SW 1271 (cell line): ENCODE results near the gene SKAP1.
"Not testable (repeated sequence)": the region's sequence is repeated elsewhere in the genome, so short reads cannot be mapped to it uniquely, and the experiment has no call there.

Experiments
- DNase-seq, 2 experiments: peaks; one replicate each; lab custom pipeline; 2025; lab: John Stamatoyannopoulos, UW

Gene SKAP1

GRCh38 chr17:48413613-48414405 is 16.2 kb downstream of the SKAP1 start:
- DNase-seq, result no peak

DNA sequence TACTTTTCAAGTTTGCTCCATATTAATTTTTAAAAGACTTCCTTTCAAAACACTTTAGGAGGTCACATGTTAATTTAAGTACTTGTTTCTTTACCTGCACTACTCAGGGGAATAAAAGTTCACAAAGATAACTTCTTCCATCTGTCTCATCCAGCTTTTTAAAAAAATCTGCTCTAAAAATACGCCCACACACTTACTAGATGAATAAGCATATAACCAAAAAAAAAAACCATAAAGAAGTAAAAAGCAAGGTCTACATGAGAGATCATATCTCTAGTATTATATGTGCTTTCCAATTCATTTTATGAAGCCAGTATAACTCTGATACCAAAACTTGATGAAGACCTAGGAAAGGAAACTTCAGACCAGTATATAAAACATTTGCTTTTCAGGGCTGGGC is 17.2 kb downstream of the SKAP1 start:
- DNase-seq, result no peak

- not testable (repeated sequence) for DNase-seq
Measured at GRCh38 chr17:48410821-48411220, 19.2 kb downstream of the SKAP1 start.

GRCh38 chr17:48409607-48410006 is 20.4 kb downstream of the SKAP1 start:
- no peak for DNase-seq

DNA sequence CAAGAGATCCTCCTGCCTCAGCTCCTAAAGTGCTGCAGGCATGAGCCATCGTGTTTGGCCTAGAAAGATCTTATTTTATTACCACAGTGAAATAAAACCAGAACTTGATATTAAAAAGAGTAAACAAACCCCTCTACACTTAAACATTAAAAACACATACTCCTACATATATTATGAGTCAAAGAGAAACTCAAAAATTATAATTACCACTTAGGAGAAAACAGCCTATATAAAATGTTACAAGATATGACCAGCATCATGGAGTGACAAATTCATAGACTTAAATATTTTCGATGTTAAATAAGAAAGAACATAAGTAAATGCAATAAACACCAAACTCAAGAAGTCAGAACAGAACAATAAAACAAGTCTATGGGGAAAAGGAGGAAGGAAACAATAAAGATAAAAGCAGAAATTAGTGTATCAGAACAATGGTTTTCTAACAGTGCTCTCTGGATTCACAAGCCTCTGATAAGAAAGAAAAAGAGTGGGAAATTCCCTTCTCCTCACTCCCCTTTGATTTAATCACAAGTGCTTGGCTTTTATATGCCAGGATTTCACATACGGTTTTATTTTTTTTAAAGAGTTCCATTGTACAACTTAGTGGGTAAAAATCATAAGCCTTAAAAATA is 23.0 kb downstream of the SKAP1 start:
- DNase-seq, result no peak

DNA sequence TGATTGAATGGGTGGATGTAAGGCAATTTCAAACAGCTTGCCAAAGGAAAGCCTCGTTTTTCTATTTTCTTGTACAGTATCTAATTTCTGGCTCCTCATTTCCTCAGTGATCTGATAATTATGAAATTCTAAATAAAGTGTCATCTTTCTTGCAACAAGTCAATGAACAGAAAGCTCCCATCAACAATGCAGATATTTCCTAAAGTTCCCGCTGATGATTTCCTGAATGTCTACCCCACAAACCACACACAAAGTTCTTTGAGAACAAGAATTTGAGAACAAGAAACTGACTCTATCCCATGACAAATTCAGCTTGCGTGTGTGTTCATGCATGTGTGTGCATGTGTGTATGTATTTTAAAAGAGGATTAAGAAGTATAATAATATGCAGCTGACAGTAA is 35.2 kb downstream of the SKAP1 start:
- DNase-seq, result no peak

GRCh38 chr17:48393283-48393682 is 36.7 kb downstream of the SKAP1 start:
- no peak for DNase-seq

DNA sequence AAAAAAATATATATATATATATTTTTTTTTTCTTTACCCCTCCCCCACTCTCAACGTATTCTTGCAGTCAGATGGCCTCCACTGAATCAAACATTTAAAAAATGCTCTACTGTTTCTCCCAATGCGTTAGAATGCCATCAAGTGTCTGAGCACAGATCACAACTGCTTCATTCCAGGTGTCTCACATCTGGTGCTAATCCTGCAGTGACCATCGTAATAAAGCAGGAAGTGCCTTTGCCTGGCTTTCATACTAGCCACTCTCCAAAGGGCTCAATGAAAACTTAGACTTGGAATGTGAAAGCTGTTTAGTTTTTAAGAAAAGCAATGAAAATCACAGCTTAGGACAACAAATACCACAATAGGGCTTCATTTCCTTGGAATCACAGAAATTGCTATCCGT is 37.2 kb downstream of the SKAP1 start:
- DNase-seq, result no peak

DNA sequence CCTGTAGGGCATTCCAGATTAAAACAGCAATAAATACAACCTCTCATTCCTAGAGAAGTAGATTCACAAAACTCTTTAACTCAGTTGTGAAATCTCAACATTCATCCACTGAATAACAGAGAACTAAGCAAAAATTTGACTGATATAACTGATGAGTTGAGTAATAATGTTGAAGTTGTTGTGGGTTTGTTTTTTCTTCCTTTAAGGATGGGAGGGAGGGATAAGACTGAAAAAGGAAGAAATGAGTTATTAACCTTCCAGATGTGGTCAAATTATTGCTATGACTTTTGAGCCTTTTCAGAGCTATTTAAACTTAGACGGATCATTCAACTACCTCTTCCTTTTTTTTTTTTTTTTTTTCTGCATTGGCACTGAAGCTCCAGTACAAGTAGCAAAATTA is 38.6 kb downstream of the SKAP1 start:
- no peak for DNase-seq

GRCh38 chr17:48389903-48390302 is 40.1 kb downstream of the SKAP1 start:
- no peak for DNase-seq

- no peak for DNase-seq
Measured at GRCh38 chr17:48388955-48389743, 40.9 kb downstream of the SKAP1 start.

- no peak for DNase-seq
Measured at GRCh38 chr17:48386826-48387225, 43.2 kb downstream of the SKAP1 start.

DNA sequence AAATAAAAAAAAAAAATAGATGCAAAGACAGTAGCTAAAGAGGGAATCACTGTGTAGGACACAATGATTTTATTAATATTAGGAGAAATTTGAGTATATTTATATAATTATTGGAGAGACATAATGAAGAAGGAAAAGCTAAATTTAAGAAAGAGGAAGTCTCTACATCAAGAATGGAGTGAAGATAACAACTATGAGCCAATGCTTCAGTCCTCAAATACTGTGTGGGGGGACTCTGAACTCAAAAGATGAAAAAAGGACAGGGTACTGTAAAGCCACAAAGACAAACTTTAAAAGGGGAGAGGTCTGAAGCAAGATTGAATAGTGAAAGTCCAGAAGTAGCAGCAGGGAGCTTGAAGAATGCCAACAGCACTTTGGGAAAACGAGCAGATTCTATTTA is 44.7 kb downstream of the SKAP1 start:
- DNase-seq, result no peak

DNA sequence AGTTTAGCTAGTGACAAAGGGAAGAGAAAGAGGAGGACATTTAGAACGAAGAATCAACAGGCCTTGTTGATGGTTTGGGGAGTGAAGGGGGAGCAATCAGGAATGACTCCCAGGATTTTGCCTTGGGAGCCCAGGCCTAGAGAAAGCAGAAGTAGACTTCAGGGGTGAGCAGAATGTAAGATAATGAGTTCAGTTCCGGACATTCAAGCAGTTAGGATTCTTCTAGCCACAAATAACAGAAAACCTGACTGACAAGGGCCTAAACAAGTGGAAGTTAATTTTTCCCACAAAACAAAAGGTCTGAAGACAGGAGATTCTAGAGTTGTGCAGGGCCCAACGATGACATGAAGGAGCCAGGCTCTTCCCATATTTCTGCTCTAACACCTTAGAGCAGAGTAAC is 45.9 kb downstream of the SKAP1 start:
- DNase-seq, result no peak

GRCh38 chr17:48382989-48383388 is 47.0 kb downstream of the SKAP1 start:
- DNase-seq, result no peak

DNA sequence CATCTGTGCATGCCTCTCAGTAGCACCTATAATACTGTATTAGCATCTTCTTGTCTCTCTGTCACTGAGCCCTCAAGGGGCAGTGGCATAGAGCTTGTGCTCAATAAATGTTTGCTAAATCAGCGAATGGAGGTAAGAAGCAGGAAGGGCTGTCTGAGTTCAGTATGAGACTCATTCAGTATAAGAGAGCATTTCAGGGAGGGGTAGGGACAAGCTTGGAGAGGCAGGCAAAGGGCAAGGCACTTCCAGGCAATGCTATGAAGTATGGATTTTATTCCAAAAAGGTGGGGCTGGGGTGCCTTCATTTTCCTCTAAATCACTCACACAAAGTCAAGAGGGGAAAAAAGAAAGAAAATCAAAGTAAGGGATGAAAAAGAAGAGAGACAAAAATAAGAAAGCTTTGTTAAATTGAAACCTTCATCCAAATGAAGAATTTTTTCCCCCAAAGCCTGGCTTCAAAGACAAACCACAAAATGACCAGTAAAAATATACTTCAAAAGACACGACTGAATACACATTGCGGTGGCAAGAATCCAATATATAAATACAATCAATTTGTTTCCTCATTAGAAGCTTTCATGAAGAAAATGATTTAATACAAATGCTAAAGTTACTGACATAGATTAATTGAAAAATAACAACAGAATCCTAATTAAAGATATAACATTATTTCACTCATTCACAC is 51.2 kb downstream of the SKAP1 start:
- no peak for DNase-seq

GRCh38 chr17:48378238-48378637 is 51.8 kb downstream of the SKAP1 start:
- DNase-seq, result no peak

DNA sequence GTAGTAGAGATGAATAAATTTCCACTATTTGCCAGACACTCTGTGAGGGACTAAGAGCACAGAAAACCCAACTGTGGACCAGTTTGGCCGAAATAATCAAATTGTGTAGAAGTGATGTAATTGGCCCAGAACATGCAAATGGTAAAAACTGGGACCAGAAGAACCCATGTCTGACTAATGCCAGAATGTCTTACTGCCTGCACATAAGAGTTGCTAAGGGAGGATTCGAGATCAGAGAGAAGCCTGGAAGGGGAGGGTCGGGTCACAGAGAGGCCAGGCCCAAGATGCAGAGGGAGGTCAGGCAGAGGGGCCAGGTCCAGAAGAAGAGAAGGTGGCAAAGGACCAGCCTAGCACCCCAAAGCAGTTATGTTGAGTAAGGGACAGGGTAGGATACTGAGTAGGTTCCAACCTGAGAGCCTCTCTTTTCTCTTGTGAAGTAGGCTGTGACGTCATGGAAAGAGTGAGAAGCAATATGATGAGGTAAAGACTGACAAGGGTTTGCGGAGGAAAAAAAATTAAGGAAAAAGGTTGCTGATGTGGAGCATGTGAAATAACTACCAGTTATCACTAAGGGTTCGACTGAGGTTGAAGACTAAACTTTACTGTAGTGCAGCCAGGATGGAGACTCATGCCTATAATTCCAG is 53.2 kb downstream of the SKAP1 start:
- DNase-seq, result no peak

DNA sequence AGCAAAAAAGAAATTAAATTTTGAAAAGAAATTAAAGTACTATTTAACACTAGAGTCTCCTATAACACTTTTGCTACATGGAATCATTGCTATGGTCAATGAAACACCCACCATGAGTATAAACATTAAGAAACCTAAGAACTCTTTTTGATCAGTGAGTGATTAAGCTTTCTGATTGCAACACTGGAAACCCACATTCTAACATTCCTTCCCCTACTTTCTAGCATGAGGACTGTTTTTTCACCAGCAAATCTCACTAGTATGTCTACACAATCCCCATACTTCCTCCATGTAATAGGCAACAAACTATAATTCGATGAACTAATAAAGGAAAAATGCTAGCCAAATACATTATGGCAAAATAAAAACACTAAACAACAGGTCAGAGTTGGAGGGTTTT is 54.7 kb downstream of the SKAP1 start:
- no peak for DNase-seq

DNA sequence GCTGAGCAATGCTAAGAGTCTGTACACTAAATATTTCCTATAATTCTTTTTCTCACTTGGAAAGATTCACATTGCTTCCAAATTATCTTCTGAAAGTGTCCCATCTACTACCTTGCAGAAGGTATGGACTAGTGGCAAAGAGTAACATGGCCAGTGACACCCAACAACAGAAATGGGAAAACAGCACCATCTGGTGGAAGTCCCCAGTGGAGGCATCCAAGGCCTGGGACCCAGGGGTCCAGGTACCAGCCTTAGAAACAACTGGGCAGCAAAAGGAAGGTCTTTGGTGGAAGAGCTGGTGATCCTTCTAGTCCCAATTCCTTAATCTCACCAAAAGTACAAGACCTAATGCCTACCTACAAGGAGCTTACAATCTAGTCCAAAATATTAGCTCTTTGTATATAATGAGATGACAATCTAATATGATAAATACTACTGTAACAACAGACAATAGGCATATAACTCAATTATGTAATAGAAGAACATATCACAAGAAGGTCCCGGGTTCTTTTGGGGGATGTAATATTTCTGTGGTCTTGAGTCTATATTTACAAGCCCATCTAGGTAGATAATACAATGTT is 55.3 kb downstream of the SKAP1 start:
- DNase-seq, result peak; percentile 9 to 22

- no peak for DNase-seq
Measured at GRCh38 chr17:48373883-48374282, 56.1 kb downstream of the SKAP1 start.
